BE2C (cell line): ENCODE measurements around the gene SLC25A47.
"Not testable (repeated sequence)": the region's sequence is repeated elsewhere in the genome, so short reads cannot be mapped to it uniquely, and the experiment has no call there.

Source experiments
- DNase-seq: peaks from one replicate; pipeline ENCODE4 v3.0.0-alpha.2; 2020
- H3K27me3 ChIP-seq: fragments of 250-450 bp; sonication (Bioruptor Pico); 2 replicates; pipeline ENCODE4 v1.5.1; 2020; ENCODE audit warnings: mild to moderate bottlenecking
- H3K36me3 ChIP-seq: fragments of 250-450 bp; sonication (Bioruptor Pico); 2 replicates; pipeline ENCODE4 v1.5.1; 2020; ENCODE audit warnings: mild to moderate bottlenecking
- H3K4me1 ChIP-seq: fragments of 250-450 bp; sonication (Bioruptor Pico); 2 replicates; pipeline ENCODE4 v1.5.1; 2020
- H3K4me3 ChIP-seq: 2 replicates; pipeline ENCODE4 v1.5.1; 2011; ENCODE audit warnings: low read depth, low read length
- H3K9me3 ChIP-seq: fragments of 250-450 bp; sonication (Bioruptor Pico); 2 replicates; pipeline ENCODE4 v1.5.1; 2020
- CTCF ChIP-seq: IDR thresholded peaks from 2 replicates; pipeline ENCODE4 v1.5.1; 2012; ENCODE audit warnings: mild to moderate bottlenecking, low read depth, low read length

Gene SLC25A47

GRCh38 chr14:100296106-100296651, 27.0 kb upstream of the SLC25A47 start:
- no peak for TF ChIP-seq CTCF
- DNase-seq, result no peak
- Histone ChIP-seq H3K27me3 (no peaks in the 10 kb centered on the region), H3K9me3 (no peaks in the 10 kb centered on the region), H3K4me1 (no peaks in the 10 kb centered on the region), H3K4me3 (no peak overlapping the region), H3K36me3 (no peaks in the 10 kb centered on the region)

- H3K9me3 ChIP-seq, H3K4me3 ChIP-seq, H3K27me3 ChIP-seq, DNase-seq, H3K4me1 ChIP-seq, H3K36me3 ChIP-seq: not testable (repeated sequence)
These were observed 26.4 kb upstream of the SLC25A47 start for GRCh38 chr14:100296729-100297128.

- Histone ChIP-seq H3K27me3 (no peaks in the 10 kb centered on the region), H3K4me1 (no peaks in the 10 kb centered on the region), H3K36me3 (no peaks in the 10 kb centered on the region), H3K4me3 (no peak overlapping the region), H3K9me3 (no peaks in the 10 kb centered on the region)
- DNase-seq, result no peak
- TF ChIP-seq CTCF, result no peak
These were observed 25.5 kb upstream of the SLC25A47 start for GRCh38 chr14:100297320-100298300.

- DNase-seq, result no peak
These were observed 24.4 kb upstream of the SLC25A47 start for GRCh38 chr14:100298551-100299237.

GRCh38 chr14:100299238-100299560, 23.9 kb upstream of the SLC25A47 start:
- Histone ChIP-seq H3K36me3 (no peaks in the 10 kb centered on the region), H3K9me3 (no peaks in the 10 kb centered on the region), H3K27me3 (no peaks in the 10 kb centered on the region), H3K4me3 (no peak overlapping the region), H3K4me1 (no peaks in the 10 kb centered on the region)
- TF ChIP-seq CTCF, result no peak
- DNase-seq, result no peak

More at GRCh38 chr14:100298551-100299237, 24.4 kb upstream of the SLC25A47 start:
- H3K9me3 ChIP-seq, result no peaks in the 10 kb centered on the region
- H3K36me3 ChIP-seq, result no peaks in the 10 kb centered on the region
- H3K4me1 ChIP-seq, result no peaks in the 10 kb centered on the region
- no peaks in the 10 kb centered on the region for H3K27me3 ChIP-seq
- no peak for TF ChIP-seq CTCF
- H3K4me3 ChIP-seq, result no peak overlapping the region

- Histone ChIP-seq H3K27me3 (peaks cover 8% of the 10 kb centered on the region), H3K4me3 (no peak overlapping the region), H3K36me3 (no peaks in the 10 kb centered on the region; the same call in 1 of the 2 replicates), H3K4me1 (no peaks in the 10 kb centered on the region), H3K9me3 (no peaks in the 10 kb centered on the region)
- TF ChIP-seq CTCF, result no peak
- no peak for DNase-seq
These were observed 20.5 kb upstream of the SLC25A47 start for GRCh38 chr14:100302616-100303015.
